CD14-positive monocyte (primary cell): ENCODE data around the gene OAS1. TPM values are rescaled to one million over a fixed set of nuclear protein-coding genes. Genes with fewer than 3 reads are reported as not detected.

ENCODE experiments used
- DNase-seq, 3 donors: peaks; one replicate each; pipeline ENCODE4 v3.0.0-alpha.2; 2011 to 2022
- H2AFZ ChIP-seq: 2 replicates; pipeline ENCODE4 v1.6.0; 2012; ENCODE audit warnings: mild to moderate bottlenecking, low read depth, low read length, inconsistent platforms; ENCODE audit not compliant: insufficient read depth, poor library complexity, severe bottlenecking
- H3K27ac ChIP-seq, 2 donors: 1 replicate in 1 of 2; 2 replicates in 1 of 2; pipeline ENCODE4 v1.5.1; 2012 to 2013; ENCODE audit warnings: low read length in 2 of 2, control low read depth in 1 of 2, inconsistent platforms in 1 of 2, low read depth in 1 of 2, mild to moderate bottlenecking in 1 of 2
- H3K27me3 ChIP-seq, 2 donors: one replicate each; pipeline versions ENCODE4 v1.6.0 to v1.6.1; 2011 to 2013; ENCODE audit warnings: low read length in 2 of 2; ENCODE audit not compliant: control insufficient read depth in 2 of 2, insufficient read depth in 2 of 2
- H3K36me3 ChIP-seq, 2 donors: replicated peaks in 1 of 2; 1 replicate in 1 of 2; 2 replicates in 1 of 2; pipeline versions ENCODE4 v1.5.1 to v1.6.1; 2012 to 2013; ENCODE audit warnings: low read length in 2 of 2, control low read depth in 1 of 2, inconsistent platforms in 1 of 2, mild to moderate bottlenecking in 1 of 2; ENCODE audit not compliant: insufficient read depth in 2 of 2, control insufficient read depth in 1 of 2
- H3K4me1 ChIP-seq, 2 donors: 1 replicate in 1 of 2; 2 replicates in 1 of 2; pipeline versions ENCODE4 v1.5.1 to v1.6.1; 2012 to 2013; ENCODE audit warnings: low read length in 2 of 2, control low read depth in 1 of 2, inconsistent platforms in 1 of 2, mild to moderate bottlenecking in 1 of 2, moderate library complexity in 1 of 2; ENCODE audit not compliant: insufficient read depth in 2 of 2, control insufficient read depth in 1 of 2
- H3K4me2 ChIP-seq: replicated peaks from 2 replicates; pipeline ENCODE3; 2012; ENCODE audit warnings: low read length, moderate library complexity, mild to moderate bottlenecking; ENCODE audit not compliant: poor library complexity, severe bottlenecking; ENCODE audit errors: extremely low read depth
- H3K4me3 ChIP-seq, 3 experiments: fragments of 200-600 bp in 1 of 3; sonication (generic) in 1 of 3; replicated peaks in 1 of 3; 1 replicate in 2 of 3; 2 replicates in 1 of 3; pipeline ENCODE4 v1.5.1; 2011 to 2013; ENCODE audit warnings: low read length in 3 of 3, mild to moderate bottlenecking in 3 of 3, control low read depth in 2 of 3, low read depth in 2 of 3, inconsistent platforms in 1 of 3, moderate library complexity in 1 of 3
- H3K79me2 ChIP-seq: 2 replicates; pipeline ENCODE4 v1.6.0; 2012; ENCODE audit warnings: mild to moderate bottlenecking, control low read depth, inconsistent platforms, low read length, moderate library complexity; ENCODE audit not compliant: insufficient read depth
- H3K9ac ChIP-seq: 2 replicates; pipeline ENCODE4 v1.6.0; 2017; ENCODE audit warnings: low read length, mild to moderate bottlenecking; ENCODE audit not compliant: insufficient read depth, poor library complexity, severe bottlenecking
- H3K9me3 ChIP-seq, 2 donors: replicated peaks in 1 of 2; 1 replicate in 1 of 2; 2 replicates in 1 of 2; pipeline versions ENCODE4 v1.5.1 to v1.6.1; 2012 to 2013; ENCODE audit warnings: low read length in 2 of 2, control low read depth in 1 of 2; ENCODE audit not compliant: control insufficient read depth in 1 of 2, insufficient read depth in 1 of 2
- H4K20me1 ChIP-seq: 2 replicates; pipeline ENCODE4 v1.6.0; 2012; ENCODE audit warnings: mild to moderate bottlenecking, low read length, control low read depth, moderate library complexity; ENCODE audit not compliant: insufficient read depth
- H3K27ac Mint-ChIP-seq, 7 donors: one replicate each; pipeline ENCODE4 v1.8.0; 2020; ENCODE audit warnings: mild to moderate bottlenecking in 7 of 7, mixed read lengths in 7 of 7, moderate library complexity in 6 of 7, inconsistent platforms in 2 of 7
- H3K27me3 Mint-ChIP-seq, 3 donors: one replicate each; pipeline ENCODE4 v1.8.0; 2021 to 2022; ENCODE audit warnings: low read depth in 3 of 3, mild to moderate bottlenecking in 3 of 3, mixed read lengths in 3 of 3, moderate library complexity in 3 of 3, inconsistent platforms in 1 of 3
- H3K36me3 Mint-ChIP-seq, 2 donors: one replicate each; pipeline ENCODE4 v1.8.0; 2020; ENCODE audit warnings: mixed read lengths in 2 of 2, inconsistent platforms in 1 of 2, mild to moderate bottlenecking in 1 of 2
- H3K4me1 Mint-ChIP-seq: one replicate; pipeline ENCODE4 v1.8.0; 2020; ENCODE audit warnings: mild to moderate bottlenecking, mixed read lengths
- H3K4me3 Mint-ChIP-seq, 2 donors: one replicate each; pipeline ENCODE4 v1.8.0; 2020; ENCODE audit warnings: mild to moderate bottlenecking in 2 of 2, mixed read lengths in 2 of 2, moderate library complexity in 1 of 2
- H3K9me3 Mint-ChIP-seq, 7 donors: one replicate each; pipeline ENCODE4 v1.8.0; 2020 to 2022; ENCODE audit warnings: mixed read lengths in 7 of 7, mild to moderate bottlenecking in 6 of 7, moderate library complexity in 6 of 7, inconsistent platforms in 2 of 7
- WGBS: methylation state at CpG from one replicate; pipeline ENCODE4 v1.1.5; 2013; ENCODE audit warnings: missing lambda C conversion rate; ENCODE audit not compliant: insufficient coverage; 5-methylcytosine and 5-hydroxymethylcytosine counted together
- intact Hi-C, 2 donors: fragments of 100-400 bp; cut with micrococcal nuclease; formaldehyde crosslinking; loops; one replicate each; pipeline versions ENCODE4 v1.15.0 to v1.15.1; 2023
- polyA plus RNA-seq, 3 donors: library from polyadenylated mRNA; depleted of rRNA in 1 of 3; unstranded in 2 of 3; stranded (reverse) in 1 of 3; fragments of 300-500 nt in 2 of 3; fragments of >200 nt in 1 of 3; fragmentation: Illumina TruSeq in 2 of 3; gene quantifications; 1 replicate in 2 of 3; 2 replicates in 1 of 3; pipeline ENCODE4 v1.2.3, GENCODE V29; 2012 to 2021
- TF ChIP-seq, protein P1 (sequence below): fragments of 200-600 bp; IDR thresholded peaks from one replicate; pipeline ENCODE4 v1.8.0; 2022; ENCODE audit warnings: antibody characterized with exemption, mild to moderate bottlenecking

Gene OAS1
- polyA plus RNA-seq, 3 donors: 111 to 237 (median 237) TPM

DNA sequence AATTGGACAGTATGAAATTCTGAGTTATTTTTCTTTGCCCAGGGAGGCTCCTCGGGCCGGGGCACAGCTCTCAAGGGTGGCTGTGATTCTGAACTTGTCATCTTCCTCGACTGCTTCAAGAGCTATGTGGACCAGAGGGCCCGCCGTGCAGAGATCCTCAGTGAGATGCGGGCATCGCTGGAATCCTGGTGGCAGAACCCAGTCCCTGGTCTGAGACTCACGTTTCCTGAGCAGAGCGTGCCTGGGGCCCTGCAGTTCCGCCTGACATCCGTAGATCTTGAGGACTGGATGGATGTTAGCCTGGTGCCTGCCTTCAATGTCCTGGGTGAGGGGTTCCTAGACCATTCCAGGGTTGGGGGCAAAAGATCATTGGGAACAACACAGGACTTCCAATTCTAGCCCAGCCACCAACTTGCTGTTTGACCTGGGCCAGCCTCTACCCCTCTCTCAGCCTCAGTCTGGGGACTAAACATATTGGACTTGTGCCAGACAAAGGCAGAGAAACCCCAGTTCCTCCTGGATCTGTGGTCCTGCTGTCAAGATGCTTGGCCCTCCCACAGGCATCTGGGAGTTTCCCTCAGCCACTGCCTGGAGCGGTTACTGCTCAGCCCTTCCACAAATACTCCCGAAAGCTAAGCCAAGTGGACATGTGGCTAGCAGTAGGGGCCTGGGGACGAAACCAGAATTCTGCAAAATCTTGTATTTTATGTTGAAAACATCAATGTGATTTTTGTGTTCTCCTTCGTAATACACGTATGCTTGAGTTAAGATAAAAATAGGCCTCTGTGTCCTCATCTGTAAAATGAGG is 35.0 kb downstream of the OAS1 start:
- Histone ChIP-seq H3K36me3 (peaks cover 44 to 53% of the 10 kb centered on the region in 2 donors), H3K4me1 (peaks cover 22 to 24% of the 10 kb centered on the region in 2 donors), H4K20me1 (peaks cover 38% of the 10 kb centered on the region), H3K27ac (no peak overlapping the region), H3K9me3 (no peaks in the 10 kb centered on the region), H3K9ac (no peak overlapping the region), H3K79me2 (peaks cover 4% of the 10 kb centered on the region), H3K27me3 (no peaks in the 10 kb centered on the region), H3K4me3 (no peak overlapping the region), H3K4me2 (no peak overlapping the region), H2AFZ (no peak overlapping the region)
- Mint-ChIP-seq H3K4me3 (no peak overlapping the region), H3K9me3 (peaks cover 0 to 3% (median 0%) of the 10 kb centered on the region in 7 donors), H3K27me3 (peaks cover 0 to 1% (median 0%) of the 10 kb centered on the region in 3 donors), H3K27ac (peak overlapping the region in 1 of 7 donors; percentile 36), H3K4me1 (peaks cover 25% of the 10 kb centered on the region), H3K36me3 (peaks cover 35 to 49% of the 10 kb centered on the region in 2 donors)
- DNase-seq: no peak
- TF ChIP-seq, protein P1, sequence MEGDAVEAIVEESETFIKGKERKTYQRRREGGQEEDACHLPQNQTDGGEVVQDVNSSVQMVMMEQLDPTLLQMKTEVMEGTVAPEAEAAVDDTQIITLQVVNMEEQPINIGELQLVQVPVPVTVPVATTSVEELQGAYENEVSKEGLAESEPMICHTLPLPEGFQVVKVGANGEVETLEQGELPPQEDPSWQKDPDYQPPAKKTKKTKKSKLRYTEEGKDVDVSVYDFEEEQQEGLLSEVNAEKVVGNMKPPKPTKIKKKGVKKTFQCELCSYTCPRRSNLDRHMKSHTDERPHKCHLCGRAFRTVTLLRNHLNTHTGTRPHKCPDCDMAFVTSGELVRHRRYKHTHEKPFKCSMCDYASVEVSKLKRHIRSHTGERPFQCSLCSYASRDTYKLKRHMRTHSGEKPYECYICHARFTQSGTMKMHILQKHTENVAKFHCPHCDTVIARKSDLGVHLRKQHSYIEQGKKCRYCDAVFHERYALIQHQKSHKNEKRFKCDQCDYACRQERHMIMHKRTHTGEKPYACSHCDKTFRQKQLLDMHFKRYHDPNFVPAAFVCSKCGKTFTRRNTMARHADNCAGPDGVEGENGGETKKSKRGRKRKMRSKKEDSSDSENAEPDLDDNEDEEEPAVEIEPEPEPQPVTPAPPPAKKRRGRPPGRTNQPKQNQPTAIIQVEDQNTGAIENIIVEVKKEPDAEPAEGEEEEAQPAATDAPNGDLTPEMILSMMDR: no peak
- intact Hi-C loops: no loop called here
- WGBS: 98% methylated on average over 12 of the region's 16 CpGs

DNA sequence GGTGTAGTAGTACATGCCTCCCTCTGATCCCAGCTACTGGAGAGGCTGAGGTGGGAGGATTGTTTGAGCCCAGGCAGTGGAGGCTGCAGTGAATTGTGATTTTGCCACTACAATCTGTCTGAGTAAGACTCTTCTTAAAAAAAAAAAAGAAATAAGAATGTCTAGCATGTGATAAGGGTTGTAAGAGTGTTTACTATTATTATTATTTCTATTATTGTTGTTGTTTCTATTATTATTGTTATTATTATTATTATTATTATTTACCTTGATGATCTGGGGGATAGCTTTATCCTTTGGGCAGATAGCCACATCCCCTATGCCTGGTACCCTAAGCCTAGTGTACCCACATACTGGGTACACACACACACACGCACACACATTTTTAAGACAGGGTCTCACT is 35.8 kb downstream of the OAS1 start:
- no peak overlapping the region for H3K27ac ChIP-seq
- intact Hi-C loops: no loop called here
- H3K27me3 ChIP-seq: no peaks in the 10 kb centered on the region
- no peak for DNase-seq
- H2AFZ ChIP-seq: no peak overlapping the region
- H3K4me2 ChIP-seq: no peak overlapping the region
- peaks cover 38% of the 10 kb centered on the region for H4K20me1 ChIP-seq
- 100% methylated on average over 1 of the region's 1 CpG for WGBS
- peaks cover 22 to 24% of the 10 kb centered on the region in 2 donors for H3K4me1 ChIP-seq
- TF ChIP-seq, protein P1: no peak
- H3K79me2 ChIP-seq: peaks cover 4% of the 10 kb centered on the region
- Mint-ChIP-seq H3K4me1 (peaks cover 22% of the 10 kb centered on the region), H3K36me3 (peaks cover 41 to 56% of the 10 kb centered on the region in 2 donors), H3K27me3 (peaks cover 0 to 1% (median 0%) of the 10 kb centered on the region in 3 donors), H3K4me3 (no peak overlapping the region), H3K27ac (no peak overlapping the region), H3K9me3 (peaks cover 0 to 3% (median 0%) of the 10 kb centered on the region in 7 donors)
- no peaks in the 10 kb centered on the region for H3K9me3 ChIP-seq
- no peak overlapping the region for H3K4me3 ChIP-seq
- no peak overlapping the region for H3K9ac ChIP-seq
- peaks cover 47 to 62% of the 10 kb centered on the region in 2 donors for H3K36me3 ChIP-seq
